Thymus (tissue), 11 donors: ENCODE results near the gene RBM14. TPM values are rescaled to one million over a fixed set of nuclear protein-coding genes. Genes with fewer than 3 reads are reported as not detected.

ENCODE experiments used
- DNase-seq, 9 donors: peaks; one replicate each; pipeline ENCODE4 v3.0.0-alpha.2; 2013; ENCODE audit warnings: low spot score in 9 of 9, low read depth in 6 of 9, missing footprints in 1 of 9
- H3K27ac ChIP-seq, 2 donors: one replicate each; pipeline ENCODE4 v1.5.1; 2013; ENCODE audit warnings: control low read depth in 1 of 2, low read depth in 1 of 2, low read length in 1 of 2, mild to moderate bottlenecking in 1 of 2, moderate library complexity in 1 of 2
- H3K27me3 ChIP-seq, 2 donors: one replicate each; pipeline ENCODE4 v1.5.1; 2013; ENCODE audit warnings: low read length in 1 of 2; ENCODE audit not compliant: control insufficient read depth in 2 of 2, insufficient read depth in 1 of 2
- H3K36me3 ChIP-seq, 2 donors: one replicate each; pipeline ENCODE4 v1.5.1; 2013; ENCODE audit warnings: low read length in 1 of 2, mild to moderate bottlenecking in 1 of 2, moderate library complexity in 1 of 2; ENCODE audit not compliant: control insufficient read depth in 2 of 2, insufficient read depth in 2 of 2
- H3K4me1 ChIP-seq, 2 donors: one replicate each; pipeline ENCODE4 v1.5.1; 2013; ENCODE audit warnings: low read length in 2 of 2; ENCODE audit not compliant: control insufficient read depth in 2 of 2, insufficient read depth in 2 of 2
- H3K4me3 ChIP-seq, 2 donors: one replicate each; pipeline ENCODE4 v1.5.1; 2013; ENCODE audit warnings: low read length in 2 of 2, control low read depth in 1 of 2, mild to moderate bottlenecking in 1 of 2
- H3K9me3 ChIP-seq, 2 donors: one replicate each; pipeline ENCODE4 v1.5.1; 2013; ENCODE audit warnings: low read length in 1 of 2, mild to moderate bottlenecking in 1 of 2; ENCODE audit not compliant: control insufficient read depth in 2 of 2, insufficient read depth in 1 of 2
- WGBS: extraction: QIAGEN DNeasy Blood & Tissue Kit; methylation state at CpG from one replicate; pipeline ENCODE4 v1.1.7; 2013; 5-methylcytosine and 5-hydroxymethylcytosine counted together
- polyA plus RNA-seq: library from polyadenylated mRNA; stranded (reverse); fragments of 200-250 nt; gene quantifications from one replicate; pipeline ENCODE4 v1.2.3, GENCODE V29; 2013
- total RNA-seq: library from RNA; stranded (reverse); fragments of 120-200 nt; gene quantifications from one replicate; pipeline ENCODE4 v1.2.4, GENCODE V29; 2013
- donor health status: healthy.

The RBM14 gene
- total and polyA plus RNA-seq, 2 donors, result 27.2 to 70.4 TPM

- DNase-seq, result peak in 1 of 9 donors; percentile 23
- Histone ChIP-seq H3K27ac (peak overlapping the region in 1 of 2 donors; percentile 7), H3K4me3 (peak overlapping the region; percentile 3 to 13), H3K36me3 (peaks cover 2 to 13% of the 10 kb centered on the region in 2 donors), H3K9me3 (no peaks in the 10 kb centered on the region), H3K4me1 (peaks cover 10 to 26% of the 10 kb centered on the region in 2 donors), H3K27me3 (no peaks in the 10 kb centered on the region)
- WGBS, result 74% methylated on average over 16 of the region's 16 CpGs
Observed at GRCh38 chr11:66676282-66676919, 60.0 kb downstream of the RBM14 start.

Other genes starting within 250 kb of the RBM14 start
- 1.6 TPM for gene SLC29A2, start 244.9 kb upstream of the RBM14 start, total RNA-seq
- gene SLC29A2, start 244.9 kb upstream of the RBM14 start, polyA plus RNA-seq, result 14.2 TPM
- gene NPAS4, start 195.6 kb upstream of the RBM14 start, total RNA-seq, result not detected
- gene NPAS4, start 195.6 kb upstream of the RBM14 start, polyA plus RNA-seq, result 0.05 TPM
- 84.3 TPM for gene MRPL11, start 177.8 kb upstream of the RBM14 start, total RNA-seq
- gene MRPL11, start 177.8 kb upstream of the RBM14 start, polyA plus RNA-seq, result 45.3 TPM
- gene PELI3, start 149.7 kb upstream of the RBM14 start, total RNA-seq, result 1.5 TPM
- gene PELI3, start 149.7 kb upstream of the RBM14 start, polyA plus RNA-seq, result 2.4 TPM
- 36.4 TPM for gene DPP3, start 136.2 kb upstream of the RBM14 start, total RNA-seq
- 23.2 TPM for gene DPP3, start 136.2 kb upstream of the RBM14 start, polyA plus RNA-seq
- 11.0 TPM for gene BBS1, start 106.0 kb upstream of the RBM14 start, total RNA-seq
- 14.1 TPM for gene BBS1, start 106.0 kb upstream of the RBM14 start, polyA plus RNA-seq
- gene ZDHHC24, start 70.6 kb upstream of the RBM14 start, total RNA-seq, result 4.9 TPM
- 11.3 TPM for gene ZDHHC24, start 70.6 kb upstream of the RBM14 start, polyA plus RNA-seq
- 0.05 TPM for gene ACTN3, start 69.7 kb upstream of the RBM14 start, total RNA-seq
- 0.05 TPM for gene ACTN3, start 69.7 kb upstream of the RBM14 start, polyA plus RNA-seq
- gene CTSF, start 48.0 kb upstream of the RBM14 start, total RNA-seq, result 4.7 TPM
- 17.6 TPM for gene CTSF, start 48.0 kb upstream of the RBM14 start, polyA plus RNA-seq
- 0.14 TPM for gene CCDC87, start 23.6 kb upstream of the RBM14 start, total RNA-seq
- 0.23 TPM for gene CCDC87, start 23.6 kb upstream of the RBM14 start, polyA plus RNA-seq
- gene CCS, start 23.4 kb upstream of the RBM14 start, total RNA-seq, result 33.9 TPM
- gene CCS, start 23.4 kb upstream of the RBM14 start, polyA plus RNA-seq, result 173 TPM
- 147 TPM for gene RBM4, start 22.1 kb downstream of the RBM14 start, total RNA-seq
- gene RBM4, start 22.1 kb downstream of the RBM14 start, polyA plus RNA-seq, result 121 TPM
- gene RBM4B, start 61.3 kb downstream of the RBM14 start, total RNA-seq, result 18.2 TPM
- 17.9 TPM for gene RBM4B, start 61.3 kb downstream of the RBM14 start, polyA plus RNA-seq
- gene SPTBN2, start 112.6 kb downstream of the RBM14 start, total RNA-seq, result 5.5 TPM
- gene SPTBN2, start 112.6 kb downstream of the RBM14 start, polyA plus RNA-seq, result 8.5 TPM
- gene RCE1, start 226.8 kb downstream of the RBM14 start, total RNA-seq, result 11.4 TPM
- gene RCE1, start 226.8 kb downstream of the RBM14 start, polyA plus RNA-seq, result 23.3 TPM
- gene LRFN4, start 240.4 kb downstream of the RBM14 start, total RNA-seq, result 10.7 TPM
- gene LRFN4, start 240.4 kb downstream of the RBM14 start, polyA plus RNA-seq, result 20.1 TPM